GM18951 (cell line): ENCODE measurements around the gene CCDC88C.
"Not testable (repeated sequence)": the region's sequence is repeated elsewhere in the genome, so short reads cannot be mapped to it uniquely, and the experiment has no call there.

Source experiments
- POLR2A ChIP-seq: IDR thresholded peaks from 4 replicates; pipeline ENCODE4 v1.6.1; 2011; ENCODE audit warnings: mild to moderate bottlenecking; ENCODE audit not compliant: insufficient read length, insufficient read depth; ENCODE audit errors: extremely low read depth
- in situ Hi-C: fragments of 300-500 bp; cut with MboI; formaldehyde crosslinking; loops from one replicate; pipeline ENCODE4 v1.12.0; 2022; ENCODE audit warnings: low sequenced_read_pairs, mixed read lengths, inconsistent platforms; ENCODE audit not compliant: unreplicated experiment

Gene CCDC88C

GRCh38 chr14:91228112-91229004 is 189.3 kb downstream of the CCDC88C start:
- in situ Hi-C loops = no loop called here
- TF ChIP-seq POLR2A = peak; percentile 52

GRCh38 chr14:91227183-91227628 is 190.4 kb downstream of the CCDC88C start:
- in situ Hi-C loops = no loop called here
- no peak for TF ChIP-seq POLR2A

- in situ Hi-C loops = not testable (repeated sequence)
Observed at GRCh38 chr14:91226360-91226759, 191.3 kb downstream of the CCDC88C start.

GRCh38 chr14:91225025-91225424 is 192.6 kb downstream of the CCDC88C start:
- in situ Hi-C loops = no loop called here
- no peak for TF ChIP-seq POLR2A

- no peak for TF ChIP-seq POLR2A
- in situ Hi-C loops = no loop called here
Observed at GRCh38 chr14:91223028-91223783, 194.4 kb downstream of the CCDC88C start.
